Adipocyte (in vitro differentiated cells): ENCODE data around the gene COG5.
"Not testable (repeated sequence)": the region's sequence is repeated elsewhere in the genome, so short reads cannot be mapped to it uniquely, and the experiment has no call there.

Source experiments
- DNase-seq: peaks from one replicate; pipeline ENCODE4 v3.0.0-alpha.2; 2015; ENCODE audit warnings: low read depth
- H3K27me3 ChIP-seq: replicated peaks from 2 replicates; pipeline ENCODE4 v1.7.0; 2013; ENCODE audit warnings: mild to moderate bottlenecking, low read length, moderate library complexity; ENCODE audit not compliant: control insufficient read depth, insufficient read depth
- H3K36me3 ChIP-seq: 2 replicates; pipeline ENCODE4 v1.7.0; 2013; ENCODE audit warnings: low read length, mild to moderate bottlenecking, moderate library complexity; ENCODE audit not compliant: control insufficient read depth, insufficient read depth, severe bottlenecking
- H3K4me1 ChIP-seq: 2 replicates; pipeline ENCODE4 v1.7.0; 2013; ENCODE audit warnings: mild to moderate bottlenecking, low read length, moderate library complexity; ENCODE audit not compliant: control insufficient read depth, insufficient read depth
- H3K4me3 ChIP-seq: 2 replicates; pipeline ENCODE4 v1.7.0; 2013; ENCODE audit warnings: mild to moderate bottlenecking, low read length, moderate library complexity
- H3K9ac ChIP-seq: 2 replicates; pipeline ENCODE4 v1.7.0; 2013; ENCODE audit warnings: mild to moderate bottlenecking, low read length, moderate library complexity
- H3K9me3 ChIP-seq: 2 replicates; pipeline ENCODE4 v1.7.0; 2013; ENCODE audit warnings: mild to moderate bottlenecking, low read length, moderate library complexity; ENCODE audit not compliant: control insufficient read depth

COG5 gene

DNA sequence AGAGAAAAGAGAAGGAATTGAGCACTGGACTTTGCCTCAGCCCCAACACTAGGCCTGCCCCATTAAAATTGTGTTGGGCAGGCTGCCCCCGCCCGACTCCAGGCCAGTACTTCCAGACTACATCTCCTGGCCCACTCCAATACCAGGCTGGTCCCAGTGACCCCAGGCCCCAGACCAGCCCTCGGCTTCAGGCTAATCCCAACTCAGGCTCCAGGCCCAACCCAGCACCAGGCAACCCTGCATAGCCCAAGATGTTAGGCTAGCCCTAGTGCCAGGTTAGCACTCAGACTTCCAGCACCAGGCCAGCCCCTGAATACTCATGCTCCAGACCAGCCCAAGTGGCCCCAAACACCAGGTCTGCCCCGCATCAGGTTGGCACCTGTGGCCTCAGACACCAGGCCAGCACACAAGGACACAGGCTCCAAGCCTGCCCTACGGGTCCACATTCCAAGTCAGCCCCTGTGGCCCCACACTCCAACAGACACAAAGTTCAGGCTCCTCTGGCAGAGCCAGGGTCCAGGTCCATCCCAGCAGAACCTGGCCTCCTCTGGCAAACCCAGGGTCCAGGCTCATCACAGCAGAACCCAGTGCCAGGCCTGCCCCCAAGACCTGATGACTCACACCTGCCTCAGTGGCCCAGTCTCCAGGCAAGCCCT, 20.3 kb downstream of the COG5 start:
- Histone ChIP-seq H3K4me3 (no peak overlapping the region), H3K27me3 (no peaks in the 10 kb centered on the region), H3K36me3 (peaks cover 57% of the 10 kb centered on the region), H3K9ac (no peak overlapping the region), H3K9me3 (peaks cover 16% of the 10 kb centered on the region), H3K4me1 (no peaks in the 10 kb centered on the region)
- no peak for DNase-seq

DNA sequence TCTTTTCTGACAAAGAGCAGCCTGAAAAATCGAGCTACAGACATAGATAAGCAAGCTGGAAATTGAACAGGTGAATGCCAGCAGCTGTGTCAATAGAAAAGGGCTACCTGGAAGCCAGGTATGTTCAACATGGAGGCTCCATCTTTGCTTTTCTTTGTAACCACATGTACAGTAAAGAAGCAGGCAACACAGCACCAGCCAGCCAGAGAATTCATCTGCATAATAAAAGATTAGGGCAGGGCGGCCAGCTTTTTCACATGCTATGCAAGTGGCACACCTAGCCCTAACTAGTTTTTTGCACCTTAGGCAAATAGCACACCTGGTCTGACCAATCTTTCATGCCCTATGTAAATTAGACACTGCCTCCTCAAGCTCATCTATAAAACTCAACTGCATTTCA, 25.7 kb downstream of the COG5 start:
- Histone ChIP-seq H3K27me3 (no peaks in the 10 kb centered on the region), H3K9me3 (no peaks in the 10 kb centered on the region), H3K4me3 (no peak overlapping the region), H3K4me1 (no peaks in the 10 kb centered on the region), H3K9ac (no peak overlapping the region), H3K36me3 (peaks cover 27% of the 10 kb centered on the region)
- no peak for DNase-seq

DNA sequence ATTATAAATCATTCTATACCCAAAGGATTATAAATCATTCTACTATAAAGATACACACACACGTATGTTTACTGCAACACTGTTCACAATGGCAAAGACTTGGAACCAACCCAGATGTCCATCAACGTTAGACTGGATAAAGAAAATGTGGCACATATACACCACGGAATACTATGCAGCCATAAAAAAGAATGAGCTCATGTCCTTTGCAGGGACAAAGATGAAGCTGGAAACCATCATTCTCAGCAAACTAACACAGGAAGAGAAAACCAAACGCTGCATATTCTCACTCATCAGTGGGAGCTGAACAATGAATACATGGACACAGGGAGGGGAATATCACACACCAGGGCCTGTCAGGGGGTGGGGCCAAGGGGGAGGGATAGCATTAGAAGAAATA, 26.5 kb downstream of the COG5 start:
- not testable (repeated sequence) for H3K4me1 ChIP-seq, DNase-seq, H3K4me3 ChIP-seq, H3K27me3 ChIP-seq, H3K9me3 ChIP-seq, H3K9ac ChIP-seq
- peaks cover 21% of the 10 kb centered on the region for H3K36me3 ChIP-seq

DNA sequence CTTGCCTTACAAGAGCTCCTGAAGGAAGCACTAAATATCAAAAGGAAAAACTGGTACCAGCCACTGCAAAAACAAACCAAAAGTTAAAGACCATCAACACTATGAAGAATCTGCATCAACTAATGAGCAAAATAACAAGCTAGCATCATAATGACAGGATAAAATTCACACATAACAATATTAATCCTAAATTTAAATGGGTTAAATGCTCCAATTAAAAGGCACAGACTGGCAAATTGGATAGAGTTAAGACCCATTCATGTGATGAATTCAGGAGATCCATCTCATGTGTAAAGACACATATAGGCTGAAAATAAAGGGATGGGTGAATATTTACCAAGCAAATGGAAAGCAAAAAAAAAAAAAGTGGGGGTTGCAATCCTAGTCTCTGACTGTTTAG, 29.6 kb downstream of the COG5 start:
- DNase-seq, result no peak
- Histone ChIP-seq H3K36me3 (peaks cover 8% of the 10 kb centered on the region), H3K9ac (no peak overlapping the region), H3K27me3 (no peaks in the 10 kb centered on the region), H3K4me1 (no peaks in the 10 kb centered on the region), H3K9me3 (no peaks in the 10 kb centered on the region), H3K4me3 (no peak overlapping the region)

DNA sequence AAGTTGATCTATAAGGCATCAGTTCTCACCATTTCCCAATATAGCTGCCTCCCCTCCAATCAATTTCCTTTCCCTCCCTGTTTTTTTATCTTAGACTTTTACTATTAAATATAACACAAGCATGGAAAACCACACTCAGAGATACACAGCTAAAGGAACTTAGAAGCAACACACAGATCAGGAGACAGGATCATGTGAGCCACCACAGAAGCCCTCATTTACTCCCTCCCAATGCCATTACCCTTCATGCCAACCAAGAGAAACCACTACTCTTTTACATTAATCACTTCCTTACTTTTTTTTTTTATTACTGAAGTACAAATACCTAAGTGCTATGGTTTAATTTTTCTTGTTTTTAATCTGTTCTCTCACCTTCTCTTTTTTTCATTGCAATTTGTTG, 33.0 kb downstream of the COG5 start:
- H3K9me3 ChIP-seq, result no peaks in the 10 kb centered on the region
- no peak overlapping the region for H3K4me3 ChIP-seq
- H3K4me1 ChIP-seq, result peaks cover 4% of the 10 kb centered on the region
- no peak overlapping the region for H3K9ac ChIP-seq
- DNase-seq, result no peak
- H3K36me3 ChIP-seq, result peaks cover 11% of the 10 kb centered on the region
- H3K27me3 ChIP-seq, result no peaks in the 10 kb centered on the region

DNA sequence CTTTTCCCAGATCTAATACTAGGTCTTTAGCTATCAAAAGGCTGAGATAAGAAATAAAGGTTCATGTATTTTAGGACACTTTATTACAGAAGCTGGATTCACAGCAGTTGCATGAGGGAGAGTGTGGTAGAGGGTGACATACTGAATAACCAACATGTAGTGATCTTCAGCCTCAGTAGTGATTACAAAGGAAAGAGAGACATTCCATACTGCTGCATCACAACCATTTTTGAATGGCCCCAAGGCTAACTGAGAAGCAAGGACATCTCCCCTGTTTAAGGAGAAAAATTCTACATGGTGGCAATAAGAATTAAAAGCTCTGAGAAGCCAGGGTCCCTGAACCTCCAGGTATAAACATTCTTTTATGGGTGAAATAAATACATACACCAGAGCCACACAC, 35.3 kb downstream of the COG5 start:
- Histone ChIP-seq H3K9me3 (no peaks in the 10 kb centered on the region), H3K9ac (no peak overlapping the region), H3K36me3 (peaks cover 15% of the 10 kb centered on the region), H3K27me3 (no peaks in the 10 kb centered on the region), H3K4me3 (no peak overlapping the region), H3K4me1 (peaks cover 4% of the 10 kb centered on the region)
- DNase-seq, result peak; percentile 60

DNA sequence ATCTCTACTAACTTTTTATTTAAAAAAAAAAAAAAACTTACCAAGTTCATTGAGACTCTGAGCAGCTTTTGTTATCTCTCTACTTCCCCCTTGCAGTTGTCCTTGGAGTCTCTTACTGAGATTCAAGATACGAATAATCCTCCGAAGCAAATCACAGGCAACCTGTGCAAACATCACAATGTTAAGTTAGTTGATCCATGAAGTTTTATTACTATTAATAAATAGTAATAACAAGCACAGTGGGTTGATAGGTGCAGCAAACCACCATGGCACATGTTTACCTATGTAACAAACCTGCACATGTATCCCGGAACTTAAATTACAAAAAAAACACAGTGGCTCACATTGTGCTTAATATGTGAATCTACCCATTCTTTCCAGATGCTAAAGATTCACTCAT, 36.5 kb downstream of the COG5 start:
- Histone ChIP-seq H3K4me1 (peaks cover 4% of the 10 kb centered on the region), H3K27me3 (no peaks in the 10 kb centered on the region), H3K4me3 (no peak overlapping the region), H3K36me3 (peaks cover 15% of the 10 kb centered on the region), H3K9ac (no peak overlapping the region), H3K9me3 (no peaks in the 10 kb centered on the region)
- DNase-seq, result no peak

DNA sequence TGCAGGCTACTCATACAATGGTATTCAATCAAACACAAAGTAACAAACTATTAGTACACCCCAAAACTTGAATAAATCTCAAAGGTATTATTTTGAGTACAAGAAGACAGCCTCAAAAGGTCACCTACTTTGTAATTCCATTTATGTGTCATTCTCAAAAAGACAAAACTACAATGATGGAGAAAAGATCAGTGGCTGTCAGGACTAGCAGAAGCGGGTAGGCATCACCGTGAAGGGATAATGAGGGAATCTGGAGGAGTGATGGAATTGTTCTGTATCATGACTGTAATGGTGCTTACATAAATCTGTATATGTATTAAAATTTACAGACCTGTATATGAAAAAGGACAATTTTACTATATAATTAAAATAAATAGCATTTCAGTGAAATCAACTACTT, 37.0 kb downstream of the COG5 start:
- Histone ChIP-seq H3K36me3 (peaks cover 15% of the 10 kb centered on the region), H3K9ac (no peak overlapping the region), H3K4me1 (peaks cover 4% of the 10 kb centered on the region), H3K27me3 (no peaks in the 10 kb centered on the region), H3K9me3 (no peaks in the 10 kb centered on the region), H3K4me3 (no peak overlapping the region)
- DNase-seq, result no peak

DNA sequence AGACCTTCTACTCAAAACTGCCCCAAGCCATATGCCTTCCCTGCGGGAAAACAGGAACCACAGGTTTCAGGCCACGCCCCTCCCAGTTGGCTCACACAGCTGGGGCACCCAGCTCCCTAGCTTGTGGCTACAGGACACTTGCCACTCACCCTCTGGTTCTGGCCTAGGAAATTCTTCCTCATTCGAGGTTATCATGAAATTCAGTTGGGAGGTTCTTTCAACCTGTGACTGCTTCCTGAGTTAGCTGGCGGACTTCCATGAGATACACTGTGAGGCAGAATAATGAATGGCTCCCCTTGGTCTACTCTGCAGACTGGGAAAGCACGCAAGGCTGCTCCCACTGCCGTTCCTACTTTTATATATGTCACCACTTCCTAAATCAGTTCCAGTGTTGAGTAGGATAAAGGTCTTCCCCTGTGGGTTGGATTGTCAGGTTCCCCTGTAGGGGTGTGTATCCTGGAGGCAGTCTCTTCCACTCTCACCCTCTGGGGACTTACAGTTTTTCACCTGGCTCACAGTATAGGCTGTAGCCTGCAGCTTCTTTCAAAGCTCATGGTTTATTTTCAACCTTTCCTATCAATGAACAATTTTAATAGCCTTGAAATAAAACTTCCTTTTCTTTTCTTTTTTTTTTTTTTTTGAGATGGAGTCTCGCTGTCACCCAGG, 56.9 kb downstream of the COG5 start:
- Histone ChIP-seq H3K27me3 (no peaks in the 10 kb centered on the region), H3K9ac (no peak overlapping the region), H3K36me3 (no peaks in the 10 kb centered on the region), H3K4me1 (no peaks in the 10 kb centered on the region), H3K4me3 (no peak overlapping the region), H3K9me3 (no peaks in the 10 kb centered on the region)
- no peak for DNase-seq

DNA sequence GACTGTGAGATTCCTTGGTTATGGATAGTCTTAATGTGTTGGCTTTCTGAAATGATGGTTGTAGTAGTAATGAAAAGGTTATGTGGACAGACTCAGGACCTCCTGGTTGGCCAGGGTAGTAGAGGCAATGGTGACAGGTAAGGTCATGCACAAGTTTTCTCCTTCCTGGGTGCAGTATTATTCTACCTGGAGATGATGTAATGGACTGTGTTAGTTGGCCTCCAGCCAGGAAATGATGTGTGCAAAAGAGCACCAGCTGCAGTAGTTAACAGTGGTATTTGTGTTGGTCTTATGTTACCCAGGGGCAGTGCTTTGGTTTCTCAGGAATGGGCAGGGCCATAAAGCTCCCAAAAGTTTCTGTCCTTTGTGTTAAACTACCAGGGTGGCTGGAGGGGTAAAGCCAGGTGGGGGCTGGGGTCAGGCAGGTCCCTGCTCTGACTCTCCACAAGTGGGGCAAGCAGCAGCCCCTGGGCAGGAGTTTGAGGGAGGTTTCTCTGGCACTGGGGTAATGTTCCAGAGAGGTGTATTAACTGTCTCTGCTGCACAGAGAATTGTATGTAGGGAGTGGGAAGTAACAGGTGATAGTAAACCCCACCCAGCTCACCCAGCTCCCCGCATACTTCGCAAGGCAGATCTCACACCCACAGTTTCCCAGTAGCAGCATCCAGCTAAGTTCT, 57.6 kb downstream of the COG5 start:
- no peak for DNase-seq
- no peaks in the 10 kb centered on the region for H3K36me3 ChIP-seq
- H3K27me3 ChIP-seq, result no peaks in the 10 kb centered on the region
- H3K4me3 ChIP-seq, result no peak overlapping the region
- no peaks in the 10 kb centered on the region for H3K9me3 ChIP-seq
- no peaks in the 10 kb centered on the region for H3K4me1 ChIP-seq
- H3K9ac ChIP-seq, result no peak overlapping the region

DNA sequence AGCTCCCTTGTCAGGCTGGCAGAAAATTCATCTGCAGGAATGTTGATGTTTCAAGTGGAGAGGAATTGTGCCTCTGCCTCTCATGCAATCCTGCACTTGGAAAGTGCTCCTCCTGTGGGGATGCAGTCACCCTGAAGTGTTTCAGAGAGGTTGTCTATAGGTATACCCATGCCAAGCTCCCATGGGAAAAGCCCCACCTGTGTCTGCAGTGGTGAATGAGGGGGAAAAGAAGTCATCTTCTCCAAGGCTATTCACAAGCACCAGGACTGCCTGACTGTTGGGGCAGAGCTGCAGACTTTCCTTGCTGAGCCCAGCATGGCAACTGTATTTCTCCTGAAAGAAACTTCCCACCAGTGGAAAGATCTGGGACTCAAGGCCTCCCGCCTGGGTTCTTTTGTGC, 58.4 kb downstream of the COG5 start:
- DNase-seq, result no peak
- Histone ChIP-seq H3K4me3 (no peak overlapping the region), H3K36me3 (no peaks in the 10 kb centered on the region)

More for the DNA sequence above, 58.4 kb downstream of the COG5 start:
- no peak overlapping the region for H3K9ac ChIP-seq
- H3K27me3 ChIP-seq, result no peaks in the 10 kb centered on the region
- H3K4me1 ChIP-seq, result no peaks in the 10 kb centered on the region
- no peaks in the 10 kb centered on the region for H3K9me3 ChIP-seq
